Naive thymus-derived CD4-positive, alpha-beta T cell (primary cell): Measurements from ENCODE around the gene POPDC2. TPM values are rescaled to one million over a fixed set of nuclear protein-coding genes. Genes with fewer than 3 reads are reported as not detected.

ENCODE experiments used
- ATAC-seq: fragments of 150-1000 bp; cut with Tn5 transposase; 2 replicates; pipeline ENCODE4 v1.10.0; 2021; ENCODE audit warnings: mild to moderate bottlenecking, moderate library complexity
- CTCF ChIA-PET: fragments of 350-600 bp; sonication (Branson Sonifier 250); formaldehyde crosslinking; loops from one replicate; lab custom pipeline; 2021; ENCODE audit warnings: antibody characterized with exemption; lab: Charles Lee
- POLR2A ChIA-PET: fragments of 350-600 bp; sonication (Branson Sonifier 250); formaldehyde crosslinking; loops from one replicate; lab custom pipeline; 2021; ENCODE audit warnings: antibody characterized with exemption, inconsistent platforms; lab: Charles Lee
- DNase-seq, 9 donors: peaks; one replicate each; pipeline versions ENCODE4 v3.0.0 to v3.0.0-alpha.2; 2020 to 2022; ENCODE audit warnings: mixed read lengths in 1 of 9
- H3K27ac ChIP-seq: one replicate; pipeline ENCODE4 v1.7.0; 2013; ENCODE audit warnings: mild to moderate bottlenecking, low read depth, low read length, moderate library complexity
- H3K27me3 ChIP-seq, 2 donors: one replicate each; pipeline ENCODE4 v1.7.0; 2013; ENCODE audit warnings: low read length in 2 of 2, mild to moderate bottlenecking in 2 of 2, moderate library complexity in 2 of 2; ENCODE audit not compliant: control insufficient read depth in 2 of 2, insufficient read depth in 2 of 2
- H3K36me3 ChIP-seq, 3 experiments: 1 replicate in 2 of 3; 2 replicates in 1 of 3; pipeline ENCODE4 v1.7.0; 2013; ENCODE audit warnings: low read length in 3 of 3, mild to moderate bottlenecking in 3 of 3, moderate library complexity in 1 of 3; ENCODE audit not compliant: insufficient read depth in 3 of 3, control insufficient read depth in 2 of 3
- H3K4me1 ChIP-seq, 2 donors: one replicate each; pipeline ENCODE4 v1.7.0; 2013; ENCODE audit warnings: low read length in 2 of 2, mild to moderate bottlenecking in 2 of 2, moderate library complexity in 1 of 2; ENCODE audit not compliant: control insufficient read depth in 2 of 2, insufficient read depth in 2 of 2
- H3K4me3 ChIP-seq: 2 replicates; pipeline ENCODE4 v1.7.0; 2013; ENCODE audit warnings: mild to moderate bottlenecking, low read length
- H3K9me3 ChIP-seq, 3 experiments: 1 replicate in 2 of 3; 2 replicates in 1 of 3; pipeline ENCODE4 v1.7.0; 2013; ENCODE audit warnings: low read length in 3 of 3; ENCODE audit not compliant: control insufficient read depth in 2 of 3
- H3K27ac Mint-ChIP-seq, 9 donors: one replicate each; pipeline ENCODE4 v1.8.0; 2020 to 2022; ENCODE audit warnings: mixed read lengths in 9 of 9, mild to moderate bottlenecking in 8 of 9, moderate library complexity in 5 of 9, inconsistent platforms in 2 of 9
- H3K27me3 Mint-ChIP-seq, 5 donors: one replicate each; pipeline ENCODE4 v1.8.0; 2021 to 2022; ENCODE audit warnings: mixed read lengths in 5 of 5, mild to moderate bottlenecking in 1 of 5
- H3K36me3 Mint-ChIP-seq, 5 donors: one replicate each; pipeline ENCODE4 v1.8.0; 2020 to 2022; ENCODE audit warnings: mixed read lengths in 5 of 5, mild to moderate bottlenecking in 3 of 5, inconsistent platforms in 1 of 5
- H3K4me1 Mint-ChIP-seq, 7 donors: one replicate each; pipeline ENCODE4 v1.8.0; 2020 to 2022; ENCODE audit warnings: mixed read lengths in 7 of 7, mild to moderate bottlenecking in 3 of 7, inconsistent platforms in 1 of 7
- H3K4me3 Mint-ChIP-seq, 10 donors: one replicate each; pipeline ENCODE4 v1.8.0; 2020 to 2022; ENCODE audit warnings: mild to moderate bottlenecking in 10 of 10, mixed read lengths in 10 of 10, moderate library complexity in 6 of 10, inconsistent platforms in 2 of 10
- H3K9me3 Mint-ChIP-seq, 11 donors: one replicate each; pipeline ENCODE4 v1.8.0; 2020 to 2022; ENCODE audit warnings: mixed read lengths in 11 of 11, mild to moderate bottlenecking in 4 of 11, inconsistent platforms in 1 of 11, moderate library complexity in 1 of 11
- intact Hi-C, 2 donors: fragments of 100-400 bp; cut with micrococcal nuclease; formaldehyde crosslinking; loops; one replicate each; pipeline ENCODE4 v1.15.1; 2023
- polyA plus RNA-seq, 2 donors: library from polyadenylated mRNA; unstranded; fragments of 300-500 nt; fragmentation: Illumina TruSeq; gene quantifications; one replicate each; pipeline ENCODE4 v1.2.3, GENCODE V29; 2021
- total RNA-seq, 6 experiments: library from RNA in 5 of 6; stranded (reverse) in 5 of 6; gene quantifications; 1 replicate in 5 of 6; 2 replicates in 1 of 6; pipeline ENCODE4 v1.2.3 and lab custom pipeline; 2021 to 2026

The POPDC2 gene
- total and polyA plus RNA-seq, 7 experiments from 2014 or later, result 2.0 to 6.0 (median 4.3) TPM

DNA sequence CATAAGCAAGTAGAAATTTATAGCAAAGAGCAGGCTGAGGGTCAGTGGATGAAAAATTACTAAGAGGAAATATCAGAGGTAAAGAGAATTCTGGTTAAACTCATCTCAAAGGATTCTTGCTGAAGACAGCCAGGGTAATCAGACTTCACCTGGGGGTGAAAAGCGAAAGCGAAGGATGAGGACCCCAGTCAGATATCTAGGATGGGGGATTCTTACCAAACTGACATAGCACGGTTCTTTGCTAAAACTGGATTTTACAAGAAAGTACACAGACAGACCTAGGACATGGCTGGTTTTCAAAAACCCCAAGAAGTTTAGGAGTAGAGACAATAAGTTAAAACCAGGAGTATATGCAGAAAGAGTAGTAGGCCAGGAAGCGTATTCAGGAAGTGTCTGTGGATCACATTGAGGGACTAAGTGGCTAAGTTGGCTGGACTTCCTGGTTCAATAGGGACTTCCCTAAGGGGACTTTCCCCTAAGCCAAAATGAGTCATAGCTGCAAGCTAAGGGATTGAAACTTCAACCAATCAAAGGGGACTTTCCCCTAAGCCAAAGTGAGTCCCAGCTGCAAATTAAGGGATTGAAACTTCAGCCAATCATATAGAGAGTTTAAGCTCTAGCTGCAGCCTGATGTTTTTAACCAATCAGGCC, 40.0 kb upstream of the POPDC2 start:
- H3K27ac Mint-ChIP-seq, result peak overlapping the region in 2 of 9 donors; percentile 23 to 84
- peak overlapping the region in 5 of 10 donors; percentile 8 to 59 (median 33) for H3K4me3 Mint-ChIP-seq
- POLR2A ChIA-PET, result interaction anchor here (0.5 kb wide), 1 partner anchor 206 kb away, joined by 3 read pairs; no protein-coding TSS in a partner anchor

DNA sequence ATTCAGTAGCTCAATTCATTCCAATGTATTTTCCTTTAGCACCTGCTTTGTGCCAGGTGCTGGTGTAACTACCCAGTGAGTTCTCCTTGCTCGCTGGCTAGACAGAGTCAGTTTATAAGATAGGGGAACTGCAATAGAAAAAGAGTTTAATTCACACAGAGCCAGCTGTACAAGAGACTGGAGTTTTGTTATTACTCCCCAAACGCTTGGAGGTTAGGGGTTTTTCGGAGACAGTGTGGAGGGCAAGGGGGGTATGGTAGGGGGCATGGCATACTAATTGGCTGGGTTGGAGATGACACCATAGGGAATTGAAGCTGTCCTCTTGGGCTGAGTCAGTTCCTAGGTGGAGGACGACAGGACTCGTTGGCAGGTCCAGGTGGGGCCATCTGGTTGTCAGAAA, 37.0 kb upstream of the POPDC2 start:
- Mint-ChIP-seq H3K27me3 (peaks cover 0 to 4% (median 0%) of the 10 kb centered on the region in 5 donors), H3K9me3 (peaks cover 0 to 8% (median 0%) of the 10 kb centered on the region in 11 donors), H3K36me3 (peaks cover 0 to 9% (median 0%) of the 10 kb centered on the region in 5 donors), H3K27ac (no peak overlapping the region), H3K4me1 (peaks cover 12 to 26% (median 20%) of the 10 kb centered on the region in 7 donors), H3K4me3 (no peak overlapping the region)
- Histone ChIP-seq H3K4me1 (peaks cover 0 to 11% of the 10 kb centered on the region in 2 donors), H3K9me3 (no peaks in the 10 kb centered on the region), H3K36me3 (no peaks in the 10 kb centered on the region), H3K27me3 (no peaks in the 10 kb centered on the region), H3K4me3 (no peak overlapping the region), H3K27ac (no peak overlapping the region)
- intact Hi-C loops, result no loop called here
- ATAC-seq, result no peak
- no peak for DNase-seq
- ChIA-PET POLR2A (no interaction called here), CTCF (no interaction called here)

More for the DNA sequence above, 40.0 kb upstream of the POPDC2 start:
- intact Hi-C loops, result loop anchor here in 1 of 2 donors (1.0 to 10.0 kb wide), 2 partner anchors 23 to 644 kb away; partner anchors contain the start of genes COX17 and LRRC58
- Histone ChIP-seq H3K4me1 (peaks cover 0 to 13% of the 10 kb centered on the region in 2 donors), H3K9me3 (no peaks in the 10 kb centered on the region), H3K36me3 (no peaks in the 10 kb centered on the region), H3K27ac (no peak overlapping the region), H3K4me3 (no peak overlapping the region), H3K27me3 (no peaks in the 10 kb centered on the region)
- CTCF ChIA-PET, result no interaction called here
- Mint-ChIP-seq H3K4me1 (peaks cover 16 to 38% (median 30%) of the 10 kb centered on the region in 7 donors), H3K9me3 (peaks cover 0 to 8% (median 0%) of the 10 kb centered on the region in 11 donors), H3K36me3 (peaks cover 0 to 9% (median 0%) of the 10 kb centered on the region in 5 donors), H3K27me3 (peaks cover 0 to 21% (median 3%) of the 10 kb centered on the region in 5 donors)
- DNase-seq, result peak in 2 of 9 donors; percentile 31 to 33
- peak; percentile 45 for ATAC-seq

DNA sequence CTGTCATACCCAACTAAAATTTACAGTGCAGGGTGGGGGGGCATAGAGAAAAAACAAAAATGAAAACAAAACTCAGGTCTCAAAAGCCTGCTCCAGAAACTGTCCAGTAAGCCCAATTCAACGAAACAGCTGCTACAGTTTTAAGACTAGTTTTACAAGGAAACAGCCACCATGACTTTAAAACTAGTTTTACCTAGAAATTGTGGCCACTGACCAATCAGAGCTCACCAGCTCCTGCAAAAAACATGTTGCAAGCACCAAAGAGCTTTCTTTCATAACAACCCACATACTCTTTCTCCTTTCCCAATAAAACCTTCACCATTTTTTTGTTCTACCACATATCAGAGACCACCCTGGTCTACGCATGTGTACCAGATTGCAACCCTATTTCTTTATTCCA, 35.1 kb upstream of the POPDC2 start:
- CTCF ChIA-PET, result interaction anchor here (0.7 to 0.9 kb wide), 2 partner anchors 23 to 94 kb away, joined by 3 read pairs; no protein-coding TSS in a partner anchor
- no peaks in the 10 kb centered on the region for H3K27me3 ChIP-seq
- DNase-seq (no peak), ATAC-seq (no peak)
- H3K4me3 Mint-ChIP-seq, result no peak overlapping the region
- H3K4me1 Mint-ChIP-seq, result peaks cover 4 to 15% (median 8%) of the 10 kb centered on the region in 7 donors
- peaks cover 0 to 4% (median 0%) of the 10 kb centered on the region in 5 donors for H3K27me3 Mint-ChIP-seq
- H3K9me3 Mint-ChIP-seq, result peaks cover 0 to 1% (median 0%) of the 10 kb centered on the region in 11 donors
- no peak overlapping the region for H3K27ac ChIP-seq
- H3K36me3 Mint-ChIP-seq, result peaks cover 0 to 1% (median 0%) of the 10 kb centered on the region in 5 donors
- no peaks in the 10 kb centered on the region for H3K9me3 ChIP-seq
- no peaks in the 10 kb centered on the region for H3K4me1 ChIP-seq
- no peaks in the 10 kb centered on the region for H3K36me3 ChIP-seq
- intact Hi-C loops, result no loop called here
- no peak overlapping the region for H3K4me3 ChIP-seq
- POLR2A ChIA-PET, result no interaction called here
- H3K27ac Mint-ChIP-seq, result no peak overlapping the region

DNA sequence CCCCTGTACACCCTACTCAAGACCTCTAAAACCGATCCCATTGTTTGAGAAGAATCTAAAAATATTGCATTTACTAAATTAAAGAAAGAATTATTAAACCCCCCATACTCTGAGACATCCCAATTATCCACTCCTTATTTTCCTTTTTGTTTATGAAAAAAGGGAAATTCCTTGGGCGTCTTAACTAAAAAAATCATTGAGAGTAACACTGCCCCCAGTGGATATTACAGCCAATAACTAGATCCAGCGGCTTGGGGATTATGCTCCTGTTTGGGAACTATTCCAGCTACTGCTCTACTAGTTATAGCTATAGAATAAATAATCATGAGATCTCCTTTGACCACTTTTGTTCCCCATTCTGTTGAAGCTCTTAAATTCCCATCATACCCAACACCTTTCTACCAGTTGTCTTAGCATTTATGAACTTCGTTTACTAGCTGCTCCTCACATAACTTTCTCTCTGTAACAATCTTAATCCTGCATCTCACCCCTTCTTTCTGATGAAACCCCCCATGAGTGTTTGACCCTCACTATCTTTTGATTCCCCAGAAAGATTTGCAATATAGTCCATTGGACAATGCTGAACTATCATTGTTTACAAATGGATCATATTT, 29.8 kb upstream of the POPDC2 start:
- no peak for DNase-seq
- Histone ChIP-seq H3K27me3 (no peaks in the 10 kb centered on the region), H3K4me1 (no peaks in the 10 kb centered on the region), H3K27ac (no peak overlapping the region), H3K36me3 (no peaks in the 10 kb centered on the region), H3K4me3 (no peak overlapping the region), H3K9me3 (no peaks in the 10 kb centered on the region)
- Mint-ChIP-seq H3K36me3 (peaks cover 0 to 8% (median 0%) of the 10 kb centered on the region in 5 donors), H3K9me3 (peaks cover 0 to 7% (median 2%) of the 10 kb centered on the region in 11 donors), H3K27me3 (peaks cover 4 to 17% (median 14%) of the 10 kb centered on the region in 5 donors), H3K4me1 (no peaks in the 10 kb centered on the region), H3K27ac (no peak overlapping the region), H3K4me3 (no peak overlapping the region)
- POLR2A ChIA-PET, result no interaction called here
- ATAC-seq, result peak; percentile 48
- CTCF ChIA-PET, result no interaction called here
- intact Hi-C loops, result no loop called here

DNA sequence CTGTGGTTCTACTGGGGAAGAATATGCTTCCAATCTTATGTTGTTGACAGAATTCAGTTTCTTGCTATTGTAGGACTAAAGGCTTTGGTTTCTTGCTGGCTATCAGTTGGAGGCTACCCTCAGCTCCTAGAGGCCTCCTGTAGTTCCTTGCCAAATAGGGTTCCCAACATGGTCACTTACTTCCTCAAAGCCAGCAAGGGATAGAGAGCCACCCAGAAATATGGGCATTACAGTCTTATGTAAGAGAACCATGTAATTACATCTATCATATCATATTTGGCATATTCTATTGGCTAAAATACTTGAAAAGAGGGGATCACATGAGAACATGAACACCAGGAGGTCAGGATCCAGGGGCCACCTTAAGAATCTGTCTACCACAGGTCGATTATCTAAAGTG, 23.0 kb upstream of the POPDC2 start:
- Mint-ChIP-seq H3K4me1 (peaks cover 0 to 4% (median 0%) of the 10 kb centered on the region in 7 donors), H3K27ac (no peak overlapping the region), H3K4me3 (no peak overlapping the region), H3K27me3 (peaks cover 4 to 14% (median 9%) of the 10 kb centered on the region in 5 donors), H3K36me3 (peaks cover 0 to 8% (median 0%) of the 10 kb centered on the region in 5 donors), H3K9me3 (peaks cover 0 to 7% (median 1%) of the 10 kb centered on the region in 11 donors)
- no peak for ATAC-seq
- no peaks in the 10 kb centered on the region for H3K36me3 ChIP-seq
- no peaks in the 10 kb centered on the region for H3K27me3 ChIP-seq
- POLR2A ChIA-PET, result no interaction called here
- H3K4me3 ChIP-seq, result no peak overlapping the region
- DNase-seq, result no peak
- CTCF ChIA-PET, result no interaction called here
- H3K4me1 ChIP-seq, result no peaks in the 10 kb centered on the region
- H3K9me3 ChIP-seq, result no peaks in the 10 kb centered on the region
- no peak overlapping the region for H3K27ac ChIP-seq
- intact Hi-C loops, result loop anchor here (2.0 to 5.0 kb wide), 2 partner anchors 537 to 586 kb away; partner anchors contain the start of gene TEX55 (in 1 of the 2)

DNA sequence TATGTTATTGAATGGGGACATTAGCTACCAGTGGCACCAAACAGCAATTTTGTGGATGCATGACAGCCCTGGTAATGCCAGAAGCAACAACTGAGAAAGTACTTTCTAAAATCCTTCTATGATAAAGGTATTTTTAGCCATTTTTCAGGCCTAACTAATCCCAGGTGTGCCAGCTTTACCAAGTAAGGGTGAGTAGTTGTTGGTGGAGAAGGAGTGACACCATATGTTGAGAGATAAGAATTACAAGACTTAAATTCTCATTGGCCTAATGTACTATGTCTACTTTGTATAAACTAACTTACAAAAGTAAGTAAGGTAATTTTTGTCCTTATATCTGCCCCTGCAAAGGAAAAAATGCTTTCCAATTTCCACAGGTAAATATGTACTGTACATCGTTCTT, 20.9 kb upstream of the POPDC2 start:
- Mint-ChIP-seq H3K27ac (no peak overlapping the region), H3K4me3 (no peak overlapping the region), H3K36me3 (peaks cover 0 to 8% (median 0%) of the 10 kb centered on the region in 5 donors), H3K9me3 (peaks cover 0 to 4% (median 0%) of the 10 kb centered on the region in 11 donors), H3K27me3 (peaks cover 0 to 10% (median 0%) of the 10 kb centered on the region in 5 donors), H3K4me1 (peaks cover 4 to 16% (median 13%) of the 10 kb centered on the region in 7 donors)
- intact Hi-C loops, result loop anchor here (1.0 to 5.0 kb wide), 10 partner anchors 122 to 799 kb away; partner anchors contain the start of genes CD80 (in 1 of the 2), IGSF11 (in 1 of the 2) and TMEM39A (in 1 of the 2)
- peaks cover 4 to 8% of the 10 kb centered on the region in 2 donors for H3K4me1 ChIP-seq
- ATAC-seq, result no peak
- no peaks in the 10 kb centered on the region for H3K9me3 ChIP-seq
- POLR2A ChIA-PET, result interaction anchor here (1.1 kb wide), 1 partner anchor 20 kb away, joined by 3 read pairs; no protein-coding TSS in a partner anchor
- no peak overlapping the region for H3K27ac ChIP-seq
- H3K27me3 ChIP-seq, result no peaks in the 10 kb centered on the region
- DNase-seq, result peak in 2 of 9 donors; percentile 11 to 20
- CTCF ChIA-PET, result interaction anchor here (1.1 kb wide), 1 partner anchor 797 kb away, joined by 6 read pairs; no protein-coding TSS in a partner anchor
- no peaks in the 10 kb centered on the region for H3K36me3 ChIP-seq
- no peak overlapping the region for H3K4me3 ChIP-seq
